MCF 10A (cell line): ENCODE measurements around the gene FAM76B. TPM values are rescaled to one million over a fixed set of nuclear protein-coding genes. Genes with fewer than 3 reads are reported as not detected.

ENCODE experiments used
- BruUV-seq: library from RNA; stranded (reverse); fragments of 400-500 nt; replicated peaks from 2 replicates; lab custom pipeline; 2021; lab: Mats Ljungman, UMichigan
- CTCF ChIA-PET: fragments of 300-600 bp; sonication (Branson Sonifier 250); formaldehyde crosslinking; extraction: SDS; loops from one replicate; lab custom pipeline; 2021; ENCODE audit warnings: antibody characterized with exemption, inconsistent platforms; lab: Yijun Ruan, JAX
- POLR2A ChIA-PET: fragments of 300-600, 350-650 bp; sonication (Branson Sonifier 250); formaldehyde crosslinking; extraction: SDS; loops from one replicate; lab custom pipeline; 2020; ENCODE audit warnings: antibody characterized with exemption, inconsistent platforms; lab: Yijun Ruan, JAX
- DNase-seq: peaks from one replicate; pipeline ENCODE4 v3.0.0-alpha.2; 2018; ENCODE audit not compliant: unreplicated experiment
- H3K27ac Mint-ChIP-seq: one replicate; pipeline ENCODE4 v1.8.0; 2022; ENCODE audit warnings: mild to moderate bottlenecking, low read depth, mixed read lengths; ENCODE audit not compliant: unreplicated experiment
- H3K27me3 Mint-ChIP-seq: one replicate; pipeline ENCODE4 v1.8.0; 2022; ENCODE audit warnings: mixed read lengths; ENCODE audit not compliant: insufficient read depth, unreplicated experiment
- H3K36me3 Mint-ChIP-seq: one replicate; pipeline ENCODE4 v1.8.0; 2022; ENCODE audit warnings: mild to moderate bottlenecking, moderate library complexity, mixed read lengths; ENCODE audit not compliant: insufficient read depth, unreplicated experiment
- H3K4me1 Mint-ChIP-seq: one replicate; pipeline ENCODE4 v1.8.0; 2022; ENCODE audit warnings: mixed read lengths; ENCODE audit not compliant: insufficient read depth, unreplicated experiment
- H3K4me3 Mint-ChIP-seq: one replicate; pipeline ENCODE4 v1.8.0; 2022; ENCODE audit warnings: mild to moderate bottlenecking, moderate library complexity, mixed read lengths; ENCODE audit not compliant: unreplicated experiment
- H3K9me3 Mint-ChIP-seq: one replicate; pipeline ENCODE4 v1.8.0; 2022; ENCODE audit warnings: mixed read lengths; ENCODE audit not compliant: unreplicated experiment
- CTCF ChIP-seq: fragments of 200-600 bp; IDR thresholded peaks from one replicate; pipeline ENCODE4 v1.8.0; 2022; ENCODE audit warnings: antibody characterized with exemption, mild to moderate bottlenecking; ENCODE audit not compliant: unreplicated experiment
- intact Hi-C: fragments of 100-400 bp; cut with micrococcal nuclease; formaldehyde crosslinking; loops from 2 replicates; pipeline ENCODE4 v1.14.1; 2022
- total RNA-seq: library from RNA; stranded (reverse); gene quantifications from 2 replicates; pipeline ENCODE4 v1.2.3, GENCODE V29; 2022

Gene FAM76B
- total RNA-seq, 1 experiment from 2014 or later = 28.5 TPM

DNA sequence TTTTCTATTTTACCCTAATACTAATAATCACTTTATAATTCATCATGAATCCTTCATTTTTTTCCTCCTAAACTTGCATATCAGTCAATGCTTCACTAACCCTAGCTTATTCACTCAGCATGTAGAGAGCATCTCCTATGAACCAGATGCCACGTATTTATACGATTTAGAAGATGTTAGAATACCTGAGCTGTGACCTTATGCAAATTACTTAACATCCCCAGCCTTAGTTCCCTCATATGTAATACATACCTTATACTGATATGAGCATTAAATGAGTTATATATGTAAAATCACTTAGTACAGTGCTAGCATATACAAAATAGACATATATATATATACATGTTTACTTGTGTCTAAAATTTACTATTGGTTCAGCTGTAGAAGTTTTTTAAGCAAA lies 9.0 kb downstream of the FAM76B start:
- intact Hi-C loops = no loop called here
- ChIA-PET CTCF (interaction anchor here (0.6 to 1.5 kb wide), 4 partner anchors 8 to 614 kb away, joined by 3 read pairs; no protein-coding TSS in a partner anchor), POLR2A (interaction anchor here (0.6 to 5.6 kb wide), 2 partner anchors 9 to 624 kb away, joined by 3 to 49 read pairs; partner anchors contain the start of genes CEP57 and FAM76B)
- DNase-seq = no peak
- no peak overlapping the region for H3K4me3 Mint-ChIP-seq
- H3K9me3 Mint-ChIP-seq = no peaks in the 10 kb centered on the region
- no TSS peak for BruUV-seq
- TF ChIP-seq CTCF = no peak
- peaks cover 94% of the 10 kb centered on the region for H3K36me3 Mint-ChIP-seq
- H3K27ac Mint-ChIP-seq = no peak overlapping the region
- no peaks in the 10 kb centered on the region for H3K27me3 Mint-ChIP-seq
- no peaks in the 10 kb centered on the region for H3K4me1 Mint-ChIP-seq

DNA sequence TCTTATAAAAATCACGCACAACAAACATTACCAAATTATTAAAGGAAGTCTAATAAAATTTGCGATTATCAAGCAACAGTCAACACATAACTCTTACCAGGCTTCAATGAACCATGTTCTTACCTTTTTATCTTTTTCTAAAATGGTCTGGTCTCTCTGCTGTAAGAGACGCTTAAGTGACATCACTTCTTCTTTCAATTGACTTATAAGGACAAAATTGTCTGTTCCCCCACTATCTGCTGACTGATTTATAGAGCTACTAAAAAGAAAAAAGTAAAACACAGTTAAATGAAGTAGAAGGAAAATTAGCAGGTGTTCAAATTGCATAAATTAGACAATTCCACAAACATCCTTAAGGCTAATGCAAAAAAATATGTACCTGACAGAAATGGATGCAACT lies 10.9 kb downstream of the FAM76B start:
- no TSS peak for BruUV-seq
- H3K36me3 Mint-ChIP-seq = peaks cover 98% of the 10 kb centered on the region
- ChIA-PET CTCF (interaction anchor here (1.0 kb wide), 1 partner anchor 708 kb away, joined by 5 read pairs; no protein-coding TSS in a partner anchor), POLR2A (interaction anchor here (5.6 kb wide), 1 partner anchor 11 kb away, joined by 49 read pairs; the partner anchor contains the start of genes CEP57 and FAM76B)
- intact Hi-C loops = no loop called here
- no peak overlapping the region for H3K4me3 Mint-ChIP-seq
- no peaks in the 10 kb centered on the region for H3K27me3 Mint-ChIP-seq
- no peak for DNase-seq
- no peaks in the 10 kb centered on the region for H3K9me3 Mint-ChIP-seq
- no peak overlapping the region for H3K27ac Mint-ChIP-seq
- H3K4me1 Mint-ChIP-seq = no peaks in the 10 kb centered on the region
- no peak for TF ChIP-seq CTCF

- no peak overlapping the region for H3K27ac Mint-ChIP-seq
- TF ChIP-seq CTCF = no peak
- peaks cover 98% of the 10 kb centered on the region for H3K36me3 Mint-ChIP-seq
- POLR2A ChIA-PET = interaction anchor here (0.7 to 5.6 kb wide), 2 partner anchors 13 to 669 kb away, joined by 3 to 49 read pairs; partner anchors contain the start of genes CEP57 and FAM76B
- H3K9me3 Mint-ChIP-seq = no peaks in the 10 kb centered on the region
- no TSS peak for BruUV-seq
- no peak overlapping the region for H3K4me3 Mint-ChIP-seq
- DNase-seq = no peak
- intact Hi-C loops = no loop called here
- no peaks in the 10 kb centered on the region for H3K27me3 Mint-ChIP-seq
- CTCF ChIA-PET = interaction anchor here (0.6 to 0.9 kb wide), 2 partner anchors 294 to 622 kb away, joined by 3 read pairs; no protein-coding TSS in a partner anchor
- no peaks in the 10 kb centered on the region for H3K4me1 Mint-ChIP-seq
Measured at GRCh38 chr11:95776859-95777258, 12.7 kb downstream of the FAM76B start.

DNA sequence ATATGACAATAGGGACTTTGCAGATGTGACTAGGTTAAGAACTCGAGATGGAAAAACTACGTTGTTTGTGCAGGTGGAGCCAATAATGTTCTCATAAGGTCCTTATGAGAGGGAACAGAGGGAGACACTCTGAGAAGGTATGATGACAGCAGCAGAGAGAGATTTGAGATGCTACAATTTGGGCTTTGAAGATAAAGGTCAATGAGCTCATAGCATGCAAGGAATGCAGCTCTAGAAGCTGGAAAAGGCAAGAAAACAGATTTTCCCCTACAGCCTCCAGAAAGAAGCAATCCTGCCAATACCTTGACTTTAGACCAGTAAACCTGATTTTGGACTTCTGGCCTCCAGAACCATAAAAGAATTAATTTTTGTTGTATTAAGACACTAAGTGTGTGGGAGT lies 21.1 kb downstream of the FAM76B start:
- Mint-ChIP-seq H3K27me3 (no peaks in the 10 kb centered on the region), H3K4me3 (no peak overlapping the region), H3K36me3 (peaks cover 25% of the 10 kb centered on the region), H3K4me1 (peaks cover 10% of the 10 kb centered on the region), H3K27ac (no peak overlapping the region), H3K9me3 (no peaks in the 10 kb centered on the region)
- no peak for TF ChIP-seq CTCF
- ChIA-PET POLR2A (interaction anchor here (0.6 to 2.4 kb wide), 9 partner anchors 21 to 1077 kb away, joined by 3 to 10 read pairs (median 5); partner anchors contain the start of genes CEP57, CWC15, FAM76B and KDM4D), CTCF (interaction anchor here (0.6 to 12.7 kb wide), 4 partner anchors 23 to 661 kb away, joined by 3 to 302 read pairs (median 8); no protein-coding TSS in a partner anchor)
- DNase-seq = no peak
- no TSS peak for BruUV-seq
- intact Hi-C loops = loop anchor here (10.0 kb wide), 1 partner anchor 656 kb away; no protein-coding TSS in a partner anchor
